ENCODE results near the gene PTPN4. TPM values are rescaled to one million over a fixed set of nuclear protein-coding genes. Genes with fewer than 3 reads are reported as not detected.

Gene PTPN4
- total and polyA plus RNA-seq, 2 donors (not counting 3 experiments of a cell fraction or from before 2014, with no cell fraction given), result 6.8 to 29.6 TPM

- no peak for TF ChIP-seq CTCF (IDR thresholded peaks at IDR 0.05; ENCODE audit: extremely low read depth in 1 of 2, insufficient read depth in 1 of 2, low read depth in 1 of 2, low read length in 2 of 2)
- TF ChIP-seq FOS (IDR thresholded peaks at IDR 0.05; ENCODE audit: borderline replicate concordance, insufficient read depth, low read length), result no peak
- no peak for TF ChIP-seq MYC (IDR thresholded peaks at IDR 0.05; ENCODE audit: low read depth, low read length)
- TF ChIP-seq POLR2AphosphoS5 (IDR thresholded peaks at IDR 0.05; ENCODE audit: insufficient read depth, low read depth, low read length), result no peak
- TF ChIP-seq GATA2 (IDR thresholded peaks at IDR 0.05; ENCODE audit: insufficient read depth, insufficient read length, low read depth, low read length), result no peak
- no peak for TF ChIP-seq MAX (IDR thresholded peaks at IDR 0.05; ENCODE audit: insufficient read depth, insufficient read length)
- no peak for TF ChIP-seq POLR2A (IDR thresholded peaks at IDR 0.05; ENCODE audit: low read depth, low read length)
- no peak for TF ChIP-seq JUN (IDR thresholded peaks at IDR 0.05; ENCODE audit: borderline replicate concordance, insufficient read depth, insufficient read length, low read depth)
- H3K4me1 ChIP-seq (ENCODE audit: control insufficient read depth, extremely low read depth, insufficient read depth, low read length), result no peaks in the 10 kb centered on the region
- no peaks in the 10 kb centered on the region for H3K36me3 ChIP-seq (ENCODE audit: control insufficient read depth in 2 of 2, extremely low read depth in 1 of 2, insufficient read depth in 2 of 2, low read length in 2 of 2)
- POLR2A ChIA-PET, result no interaction called here
- DNase-seq (ENCODE audit: low read depth, low spot score) (no peak), FAIRE-seq (no peak)
- H4K20me1 ChIP-seq (replicated peaks; ENCODE audit: control insufficient read depth, extremely low read depth, insufficient read depth, low read length), result no peaks in the 10 kb centered on the region
- H3K9me1 ChIP-seq (replicated peaks; ENCODE audit: control insufficient read depth, extremely low read depth, insufficient read depth, low read length), result peaks cover 2% of the 10 kb centered on the region
- intact Hi-C loops (cut with micrococcal nuclease) (no loop called here), dilution Hi-C loops (cut with MboI; ENCODE audit: extremely low pct_ligation_motif_present, low sequenced_read_pairs) (no loop called here)
- H3K79me2 ChIP-seq (ENCODE audit: control insufficient read depth, insufficient read depth, low read length), result no peaks in the 10 kb centered on the region
- no peak overlapping the region for H3K27ac ChIP-seq (ENCODE audit: insufficient read depth, low read depth, low read length)
- no peak overlapping the region for H2AFZ ChIP-seq (ENCODE audit: low read depth, low read length)
- H3K4me2 ChIP-seq (ENCODE audit: insufficient read depth, low read length), result no peak overlapping the region
- no TSS peak for BruUV-seq (replicated peaks)
- no peak overlapping the region for H3K9ac ChIP-seq (replicated peaks; ENCODE audit: extremely low read depth, insufficient read depth, low read length)
- no peaks in the 10 kb centered on the region for H3K9me3 ChIP-seq (replicated peaks; ENCODE audit: control insufficient read depth, insufficient read depth, low read length)
- H3K27me3 ChIP-seq (ENCODE audit: control insufficient read depth in 2 of 2, insufficient read depth in 2 of 2, low read length in 2 of 2), result no peaks in the 10 kb centered on the region
- CTCF ChIA-PET, result no interaction called here
- H3K4me3 ChIP-seq (replicated peaks in 1 of 3; ENCODE audit: insufficient read depth in 1 of 3, low read depth in 1 of 3, low read length in 3 of 3), result no peak overlapping the region
These were observed 191.2 kb downstream of the PTPN4 start for GRCh38 chr2:119950966-119951365.
